Neutrophil (primary cell): ENCODE data around the gene CMSS1.

Experiments used
- H3K27ac ChIP-seq: fragments of 200-600 bp; sonication (generic); 2 replicates; pipeline ENCODE4 v1.5.1; 2016; ENCODE audit warnings: mild to moderate bottlenecking, moderate library complexity
- H3K27me3 ChIP-seq: fragments of 200-600 bp; sonication (generic); 2 replicates; pipeline ENCODE4 v1.6.0; 2016; ENCODE audit warnings: mild to moderate bottlenecking
- H3K36me3 ChIP-seq: fragments of 200-600 bp; sonication (generic); 2 replicates; pipeline ENCODE4 v1.5.1; 2017
- H3K4me1 ChIP-seq, 2 experiments: fragments of 200-600 bp in 1 of 2; sonication (generic) in 1 of 2; 1 replicate in 1 of 2; 2 replicates in 1 of 2; pipeline versions ENCODE4 v1.5.1 to v1.6.1; 2013 to 2016; ENCODE audit warnings: low read depth in 1 of 2, low read length in 1 of 2, mild to moderate bottlenecking in 1 of 2, moderate library complexity in 1 of 2; ENCODE audit not compliant: control insufficient read depth in 1 of 2, insufficient read depth in 1 of 2
- H3K4me3 ChIP-seq, 2 experiments: fragments of 200-600 bp in 1 of 2; sonication (generic) in 1 of 2; 1 replicate in 1 of 2; 2 replicates in 1 of 2; pipeline ENCODE4 v1.5.1; 2013 to 2016; ENCODE audit warnings: low read depth in 1 of 2, low read length in 1 of 2, mild to moderate bottlenecking in 1 of 2, moderate library complexity in 1 of 2
- H3K9me3 ChIP-seq: fragments of 200-600 bp; sonication (generic); 2 replicates; pipeline ENCODE4 v1.5.1; 2016
- CTCF ChIP-seq: fragments of 200-600 bp; sonication (generic); IDR thresholded peaks from 2 replicates; pipeline ENCODE4 v1.5.1; 2016; ENCODE audit warnings: antibody characterized with exemption

CMSS1 gene

GRCh38 chr3:99817437-99818240 is at the start of gene CMSS1:
TSS of gene CMSS1 (plus strand) at chr3:99817862.
- Histone ChIP-seq H3K27ac (peak within 1 kb of the TSS; percentile 69), H3K36me3 (no peaks in the 10 kb centered on the region), H3K4me1 (peaks cover 14 to 15% of the 10 kb centered on the region in 2 experiments), H3K9me3 (no peaks in the 10 kb centered on the region), H3K4me3 (peak within 1 kb of the TSS; percentile 56 to 70), H3K27me3 (no peaks in the 10 kb centered on the region)
- no peak for TF ChIP-seq CTCF

DNA sequence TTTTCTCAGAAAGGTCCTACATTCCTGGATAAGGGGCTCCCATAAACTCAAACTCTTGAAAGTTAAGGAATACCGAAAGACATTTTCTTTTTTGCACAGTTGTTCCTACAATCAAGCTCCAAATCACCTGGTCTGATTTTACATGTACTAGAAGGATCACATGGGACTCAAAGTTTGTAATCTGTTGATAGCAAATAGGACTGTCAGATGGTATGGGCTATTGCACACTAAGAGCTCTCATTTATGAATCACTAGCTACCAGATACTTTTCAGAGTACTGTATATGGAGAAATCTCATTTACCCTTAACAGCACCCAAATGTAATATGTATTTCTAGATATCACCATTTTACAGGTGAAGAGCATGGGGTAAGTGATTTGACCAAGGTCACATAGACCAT is 49.5 kb upstream of the CMSS1 start:
- Histone ChIP-seq H3K27me3 (no peaks in the 10 kb centered on the region), H3K4me1 (no peaks in the 10 kb centered on the region), H3K36me3 (no peaks in the 10 kb centered on the region), H3K27ac (no peak overlapping the region), H3K9me3 (no peaks in the 10 kb centered on the region), H3K4me3 (no peak overlapping the region)
- no peak for TF ChIP-seq CTCF

GRCh38 chr3:99768808-99769501 is 48.7 kb upstream of the CMSS1 start:
- no peak overlapping the region for H3K27ac ChIP-seq
- no peaks in the 10 kb centered on the region for H3K27me3 ChIP-seq
- H3K4me3 ChIP-seq = no peak overlapping the region
- H3K9me3 ChIP-seq = no peaks in the 10 kb centered on the region
- H3K4me1 ChIP-seq = no peaks in the 10 kb centered on the region
- no peak for TF ChIP-seq CTCF
- no peaks in the 10 kb centered on the region for H3K36me3 ChIP-seq

DNA sequence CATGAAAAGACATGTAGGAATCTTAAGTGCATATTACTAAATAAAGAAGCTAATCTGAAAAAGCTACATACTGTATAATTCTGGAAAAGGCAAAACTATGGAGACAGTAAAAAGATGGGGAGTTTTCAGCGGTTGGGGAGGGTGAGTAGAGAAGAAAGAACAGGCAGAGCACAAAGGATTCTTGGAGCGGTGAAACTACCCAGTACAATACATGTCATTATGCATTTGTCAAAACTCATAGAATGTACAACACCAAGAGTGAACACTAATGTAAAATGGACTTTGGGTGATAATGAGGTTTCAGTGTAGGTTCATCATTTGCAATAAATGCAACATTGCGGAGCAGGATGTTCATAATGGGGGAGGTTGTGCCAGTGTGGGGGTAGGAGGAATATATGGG is 45.5 kb upstream of the CMSS1 start:
- Histone ChIP-seq H3K9me3 (no peaks in the 10 kb centered on the region), H3K4me1 (no peaks in the 10 kb centered on the region), H3K27me3 (no peaks in the 10 kb centered on the region), H3K27ac (no peak overlapping the region), H3K4me3 (no peak overlapping the region), H3K36me3 (no peaks in the 10 kb centered on the region)
- TF ChIP-seq CTCF = no peak

DNA sequence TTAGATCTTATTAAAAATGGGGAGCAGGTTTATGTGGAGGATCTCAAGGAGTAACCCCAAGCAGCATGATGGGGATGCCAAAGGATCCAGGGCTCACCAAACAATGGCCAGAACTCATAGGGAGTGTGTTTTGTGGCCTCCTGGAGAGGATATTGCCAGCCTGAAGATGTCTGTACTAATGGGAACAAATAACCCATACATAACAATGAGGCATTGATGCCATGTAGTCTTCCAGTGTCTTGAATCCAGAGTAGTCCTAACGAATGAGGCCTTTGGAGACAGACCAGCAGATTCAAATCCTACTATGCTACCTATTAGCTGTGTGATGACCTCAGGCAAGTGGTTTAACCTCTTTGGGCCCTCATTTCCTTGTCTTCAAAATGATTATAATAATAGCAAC is 45.0 kb upstream of the CMSS1 start:
- Histone ChIP-seq H3K27me3 (peaks cover 3% of the 10 kb centered on the region), H3K36me3 (no peaks in the 10 kb centered on the region), H3K4me3 (no peak overlapping the region), H3K4me1 (no peaks in the 10 kb centered on the region), H3K27ac (no peak overlapping the region), H3K9me3 (no peaks in the 10 kb centered on the region)
- TF ChIP-seq CTCF = no peak
